HG02610 (cell line): Measurements from ENCODE around the gene C1orf198.

Experiments
- ATAC-seq: cut with Tn5 transposase; IDR thresholded peaks from one replicate; pipeline ENCODE4 v1.9.1; 2021; ENCODE audit warnings: mild to moderate bottlenecking, moderate library complexity; ENCODE audit not compliant: unreplicated experiment

The C1orf198 gene, protein sequence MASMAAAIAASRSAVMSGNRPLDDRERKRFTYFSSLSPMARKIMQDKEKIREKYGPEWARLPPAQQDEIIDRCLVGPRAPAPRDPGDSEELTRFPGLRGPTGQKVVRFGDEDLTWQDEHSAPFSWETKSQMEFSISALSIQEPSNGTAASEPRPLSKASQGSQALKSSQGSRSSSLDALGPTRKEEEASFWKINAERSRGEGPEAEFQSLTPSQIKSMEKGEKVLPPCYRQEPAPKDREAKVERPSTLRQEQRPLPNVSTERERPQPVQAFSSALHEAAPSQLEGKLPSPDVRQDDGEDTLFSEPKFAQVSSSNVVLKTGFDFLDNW

DNA sequence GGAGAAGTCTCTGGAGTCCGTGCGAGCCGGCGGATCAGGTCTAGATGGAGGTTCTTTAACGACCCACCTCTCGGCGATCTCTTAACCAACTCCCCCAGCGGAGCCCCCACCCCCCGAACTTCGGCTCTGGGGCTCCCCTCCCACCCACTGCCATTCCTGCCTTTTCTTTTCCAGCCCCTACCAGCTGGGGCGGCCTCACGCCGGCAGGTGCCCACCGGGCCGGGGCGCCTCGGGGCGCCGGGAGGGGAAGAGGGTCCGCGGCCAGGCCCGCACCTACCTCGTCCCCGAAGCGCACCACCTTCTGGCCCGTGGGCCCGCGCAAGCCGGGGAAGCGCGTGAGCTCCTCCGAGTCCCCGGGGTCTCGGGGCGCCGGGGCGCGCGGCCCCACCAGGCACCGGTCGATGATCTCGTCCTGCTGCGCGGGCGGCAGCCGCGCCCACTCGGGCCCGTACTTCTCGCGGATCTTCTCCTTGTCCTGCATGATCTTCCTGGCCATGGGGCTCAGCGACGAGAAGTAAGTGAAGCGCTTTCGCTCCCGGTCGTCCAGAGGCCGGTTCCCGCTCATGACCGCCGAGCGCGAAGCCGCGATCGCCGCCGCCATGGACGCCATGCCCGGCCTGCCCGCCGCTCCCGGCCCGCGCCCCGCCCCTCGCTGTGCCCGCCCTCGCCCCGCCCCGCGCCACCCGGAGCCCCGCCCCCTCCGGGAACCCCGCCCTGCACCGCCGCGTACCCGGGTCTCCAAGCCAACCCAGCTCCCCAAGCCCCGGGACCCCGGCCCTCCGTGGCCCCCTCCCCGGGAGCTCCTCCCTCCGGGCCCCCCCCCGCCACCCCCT is at the start of gene C1orf198:
C1orf198 (minus strand) TSS at position 619 of the 833 bp plus-strand sequence; CDS start at position 610, 9 bp downstream.
- peak; percentile 77 for ATAC-seq

DNA sequence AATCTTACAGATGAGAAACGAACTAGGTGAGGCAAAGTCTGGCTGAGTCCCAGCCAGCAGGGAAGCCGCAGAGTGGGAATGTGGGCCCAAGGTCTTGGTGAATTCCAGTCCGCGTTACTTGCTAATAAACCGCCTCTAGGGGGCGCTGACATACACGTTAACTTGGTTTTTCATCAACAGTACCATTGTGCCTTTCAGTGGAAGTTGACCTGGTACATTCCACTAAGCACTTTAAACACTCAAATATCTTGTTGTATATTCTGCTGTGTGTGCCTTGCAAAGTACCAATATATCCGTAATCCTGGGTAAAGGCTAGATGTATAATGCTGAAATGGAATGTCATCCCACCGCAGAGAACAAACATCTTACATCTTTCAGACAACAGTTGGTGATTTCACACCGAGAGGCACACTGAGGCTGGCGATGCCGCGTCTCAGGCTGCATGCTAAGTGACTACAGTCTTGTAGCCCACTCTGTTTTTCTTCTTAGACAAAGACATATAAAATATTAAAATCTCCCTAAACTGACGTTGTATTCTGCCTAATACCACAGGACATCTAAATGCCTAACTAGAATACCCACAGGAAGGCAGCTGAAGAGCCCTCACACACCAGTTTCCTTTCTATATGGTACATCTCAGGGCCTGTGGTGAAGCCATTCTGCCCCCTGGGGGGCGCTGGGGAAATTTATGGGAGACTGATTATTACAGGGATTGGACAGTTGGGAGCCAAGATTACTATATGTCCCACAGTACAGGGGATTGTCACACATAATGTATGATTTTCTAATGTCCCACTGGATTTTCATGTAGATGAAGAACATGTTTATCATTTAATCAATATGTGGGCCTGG is 49.2 kb upstream of the C1orf198 start:
- ATAC-seq = no peak

DNA sequence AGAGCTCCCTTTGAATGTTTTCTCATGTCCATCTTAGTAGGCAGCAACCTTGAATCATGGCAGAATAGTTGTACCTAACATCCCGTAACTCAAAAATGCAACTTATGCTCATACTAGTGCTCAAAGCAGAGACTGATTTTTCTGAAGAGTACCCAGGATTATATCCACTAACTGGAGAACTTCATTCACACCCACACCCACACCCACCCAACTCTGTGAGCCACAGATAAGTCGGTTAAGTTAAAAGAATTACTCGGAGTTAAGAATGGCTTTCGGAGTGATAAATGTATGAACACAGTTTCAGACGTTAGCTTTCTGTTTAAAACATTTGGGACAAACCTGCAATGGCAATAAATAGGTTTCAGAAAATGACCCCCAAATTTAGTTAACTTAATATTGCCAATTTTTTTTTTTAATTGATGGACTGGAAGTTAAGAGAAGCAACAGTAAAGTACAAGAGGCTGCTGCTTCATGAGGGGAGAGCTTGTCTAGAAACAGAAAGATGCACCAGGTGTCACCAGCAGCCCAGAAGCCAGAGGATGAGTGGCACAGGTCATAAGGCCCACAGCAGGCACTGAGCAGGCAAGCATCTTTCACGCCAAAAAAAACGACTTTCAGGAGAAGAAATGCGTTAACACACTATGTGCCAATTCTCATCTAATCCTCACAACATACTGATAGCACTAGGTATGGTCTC is 48.4 kb upstream of the C1orf198 start:
- no peak for ATAC-seq

DNA sequence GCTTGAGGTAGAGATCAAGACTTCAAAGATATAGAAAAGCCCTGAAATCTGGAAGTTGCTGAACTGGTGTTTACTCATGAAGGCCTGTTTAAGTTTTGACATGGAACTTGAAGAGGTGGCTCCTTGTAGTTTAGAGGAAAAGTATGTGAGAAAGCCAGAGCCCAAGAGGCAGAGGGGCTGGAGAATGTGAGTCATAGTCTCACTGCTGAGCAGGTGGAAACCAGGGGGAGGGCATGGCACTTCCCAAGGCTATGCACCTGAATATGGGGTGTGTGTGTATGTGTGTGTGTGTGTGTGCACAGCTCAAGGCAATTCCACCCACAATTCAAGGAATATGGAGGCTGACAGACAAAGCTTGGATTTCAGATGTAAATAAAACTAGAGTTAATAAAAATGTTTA is 46.8 kb upstream of the C1orf198 start:
- no peak for ATAC-seq

DNA sequence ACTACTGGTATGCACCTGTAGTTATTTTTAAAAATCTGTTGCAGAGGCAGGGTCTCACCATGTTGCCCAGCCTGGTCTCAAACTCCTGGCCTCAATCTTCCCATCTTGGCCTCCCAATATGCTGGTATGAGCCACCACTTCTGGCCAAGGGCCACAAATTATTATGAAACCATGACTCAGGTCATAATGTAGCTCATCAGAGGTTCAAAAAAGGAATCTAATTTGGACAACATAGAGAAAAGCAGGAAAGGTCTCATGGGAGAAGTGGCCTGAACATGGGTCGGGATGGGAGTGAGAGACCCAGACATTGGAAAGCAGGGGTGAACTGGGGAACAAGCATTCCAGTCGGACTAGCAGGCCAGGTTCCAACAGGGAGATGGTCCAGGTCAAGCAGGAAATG is 45.2 kb upstream of the C1orf198 start:
- no peak for ATAC-seq

DNA sequence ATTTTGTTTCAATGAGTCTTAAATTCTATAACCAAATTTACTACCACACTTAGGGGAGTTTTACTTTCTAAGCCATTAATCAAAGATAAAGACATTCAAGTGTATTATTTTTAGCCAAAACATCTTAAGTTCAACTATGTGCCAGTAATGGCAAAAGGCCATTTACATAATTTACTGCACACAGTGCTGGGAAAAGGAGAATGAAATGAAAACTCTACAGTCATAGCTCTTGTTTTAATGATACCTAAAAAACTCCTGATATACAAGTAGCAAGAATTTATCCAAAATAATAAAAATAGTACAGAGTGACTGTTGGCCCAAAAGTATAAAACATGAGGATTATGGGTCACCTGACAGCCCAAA is 42.4 kb upstream of the C1orf198 start:
- no peak for ATAC-seq

DNA sequence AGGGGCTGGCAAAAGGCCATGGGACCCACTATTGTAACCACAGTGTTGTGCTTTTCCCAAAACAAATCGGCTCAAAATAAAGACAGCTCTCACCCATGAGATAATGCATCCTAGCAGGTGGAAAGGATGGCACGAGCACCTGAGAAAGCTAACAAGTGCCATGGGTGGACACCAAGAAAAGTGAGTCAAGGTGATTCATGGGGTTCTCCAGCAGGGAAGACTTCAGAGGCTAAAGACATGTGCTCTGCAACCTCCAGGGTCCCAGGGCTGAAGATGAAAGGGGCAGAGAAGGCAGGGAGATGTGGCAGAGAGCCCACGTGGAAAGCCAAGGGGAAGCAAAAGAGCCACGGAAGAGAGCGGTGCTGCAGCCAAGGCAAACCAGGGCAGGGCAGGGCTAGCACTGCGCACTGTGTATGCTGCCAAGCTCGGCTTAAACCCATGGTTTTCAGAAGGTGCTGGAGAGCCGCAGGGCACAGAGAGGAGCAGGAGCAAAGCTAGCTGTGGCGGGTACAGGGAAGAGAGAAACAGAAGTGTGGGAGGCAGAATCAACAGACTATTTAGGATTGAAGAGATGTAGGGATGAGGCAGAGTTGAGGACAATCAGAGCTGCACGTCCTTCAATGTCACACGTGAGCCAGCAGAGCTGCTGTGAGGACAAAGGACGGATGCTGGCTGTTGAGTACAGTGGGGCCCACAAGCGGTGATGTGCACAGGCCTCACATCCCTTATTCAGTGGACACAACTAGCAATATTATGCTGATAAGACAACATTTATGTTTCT is 41.8 kb upstream of the C1orf198 start:
- no peak for ATAC-seq

DNA sequence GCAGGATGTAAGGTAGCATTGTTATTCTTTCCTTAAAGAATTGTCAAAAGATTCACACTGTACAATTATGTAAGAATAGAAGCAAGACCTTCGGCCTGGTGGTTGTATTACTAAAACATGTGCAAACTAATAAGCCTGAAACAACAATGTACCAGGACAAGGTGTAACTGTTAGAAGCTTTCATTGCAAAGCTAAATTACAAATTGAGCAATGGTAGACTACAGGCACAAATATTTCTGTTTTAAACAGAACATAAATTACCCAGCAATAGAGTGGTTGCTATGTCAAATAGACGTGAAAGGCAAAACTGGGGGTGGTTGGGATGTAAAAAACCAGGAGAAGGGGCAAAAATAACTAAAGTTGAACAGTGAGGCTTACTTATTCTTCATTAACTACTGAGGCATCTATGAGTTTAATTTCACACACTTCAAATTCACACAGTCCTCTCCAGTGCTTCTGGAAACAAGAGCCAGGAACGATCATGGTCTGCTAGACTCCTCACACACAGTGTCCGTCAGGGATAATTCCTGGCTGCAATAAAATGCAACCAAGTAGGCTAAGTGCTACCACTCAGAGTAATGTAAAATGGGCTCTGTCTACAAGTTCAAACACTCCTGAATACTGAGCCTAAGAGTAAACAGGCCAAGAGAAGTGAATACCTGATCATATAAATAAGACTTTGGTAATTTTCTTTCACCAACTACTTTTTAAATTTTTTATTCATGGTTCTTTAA is 39.3 kb upstream of the C1orf198 start:
- ATAC-seq = no peak

DNA sequence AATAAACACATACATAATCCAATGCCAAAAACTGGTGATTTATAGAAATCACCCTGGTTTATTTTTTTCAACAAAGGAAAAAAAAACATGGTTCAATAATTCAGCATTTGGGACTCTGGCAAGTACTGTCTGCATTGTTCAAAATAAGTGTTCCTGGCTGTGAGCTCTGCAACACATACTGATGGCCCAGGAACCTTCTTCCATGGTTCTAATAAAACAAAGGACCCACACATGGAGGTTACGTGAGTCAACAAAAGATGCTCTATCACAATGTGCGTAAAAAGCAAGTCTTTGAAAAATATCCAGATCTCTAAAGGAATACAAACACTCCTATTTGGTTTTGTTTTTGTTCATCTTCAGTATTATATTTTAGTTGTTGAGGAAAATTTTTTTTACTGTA is 37.9 kb upstream of the C1orf198 start:
- ATAC-seq = no peak

DNA sequence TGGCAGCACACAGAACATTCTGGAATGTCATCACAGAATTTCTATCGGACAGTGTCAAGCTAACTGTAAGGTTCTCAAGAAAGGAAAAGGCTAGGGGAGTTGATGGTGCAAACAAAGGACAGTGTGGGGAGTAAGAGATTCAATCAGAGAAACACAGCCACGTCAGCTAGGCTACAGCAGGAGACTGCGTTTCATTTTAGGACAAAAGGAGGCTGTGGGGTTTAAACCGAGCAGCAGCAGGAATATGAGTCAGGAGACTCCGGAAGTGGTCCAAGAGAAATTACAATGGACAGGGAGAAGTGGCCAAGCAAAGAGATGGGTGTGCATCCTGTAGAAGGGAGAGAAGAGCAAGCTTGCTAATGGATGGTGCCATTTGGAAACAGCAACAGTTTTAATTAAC is 37.4 kb upstream of the C1orf198 start:
- no peak for ATAC-seq

DNA sequence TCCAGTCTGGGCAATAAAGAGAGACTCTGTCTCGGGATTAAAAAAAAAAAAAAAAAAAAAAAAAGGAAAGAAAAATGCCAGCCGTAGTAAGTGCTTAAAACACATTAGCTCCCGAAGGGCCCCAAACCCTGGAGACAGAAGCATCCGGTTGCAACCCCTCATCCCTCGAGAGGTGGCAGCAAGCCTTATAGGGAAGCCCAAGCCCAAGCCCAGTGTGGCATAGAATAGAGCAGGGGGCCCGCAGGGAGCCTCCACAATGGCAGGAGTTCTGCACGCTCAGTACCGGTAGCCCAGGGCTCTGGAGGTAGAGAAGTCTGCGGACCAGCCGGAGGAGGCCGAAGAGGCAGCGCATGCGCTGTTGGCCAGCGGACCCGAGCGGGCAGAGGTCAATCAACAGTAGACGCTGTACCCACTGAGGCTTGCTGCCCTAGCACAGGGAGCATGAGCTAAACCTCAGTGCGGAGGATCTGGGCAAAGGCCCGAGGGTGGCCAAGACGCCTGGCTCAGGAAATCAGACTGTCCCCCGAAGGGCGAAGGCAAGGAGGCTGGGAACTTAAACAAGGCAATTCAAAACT is 34.1 kb upstream of the C1orf198 start:
- ATAC-seq = no peak

DNA sequence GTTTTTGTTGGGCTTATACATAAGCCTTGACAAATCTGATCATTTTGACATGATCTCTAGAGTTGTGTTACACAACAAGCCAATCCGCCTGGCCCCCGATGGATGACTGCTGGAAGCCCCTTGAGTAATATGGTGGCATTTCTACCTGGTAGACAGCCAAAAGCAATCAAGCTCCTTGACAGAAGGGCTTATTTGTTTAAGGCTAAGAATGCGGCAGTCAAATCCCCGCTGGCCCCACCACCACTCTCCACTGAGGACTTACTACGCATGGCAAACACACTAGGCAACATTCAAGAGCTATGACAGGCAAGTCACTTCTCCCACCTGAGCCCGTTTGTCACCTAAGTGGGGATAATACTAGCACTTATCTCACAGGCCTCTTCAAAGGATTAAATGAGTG is 33.4 kb upstream of the C1orf198 start:
- no peak for ATAC-seq

DNA sequence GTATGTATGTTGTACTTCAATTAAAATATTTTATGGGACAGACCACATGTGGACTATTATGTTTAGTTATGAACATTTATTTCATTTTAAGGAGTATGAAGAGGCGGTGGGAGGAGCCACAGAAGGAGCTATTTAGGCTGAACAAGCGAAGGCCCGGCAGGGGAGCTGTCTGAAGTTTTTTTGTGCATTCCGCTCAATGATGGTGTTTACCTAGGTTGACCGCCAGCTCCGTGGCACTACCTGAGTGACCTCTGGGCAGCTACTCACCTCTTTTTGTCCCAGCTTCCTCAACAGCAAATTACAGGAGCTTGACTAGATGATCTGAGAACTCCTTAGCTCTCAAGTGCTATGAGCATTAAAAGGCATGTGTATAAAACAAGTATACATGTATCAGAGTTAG is 32.7 kb upstream of the C1orf198 start:
- no peak for ATAC-seq

DNA sequence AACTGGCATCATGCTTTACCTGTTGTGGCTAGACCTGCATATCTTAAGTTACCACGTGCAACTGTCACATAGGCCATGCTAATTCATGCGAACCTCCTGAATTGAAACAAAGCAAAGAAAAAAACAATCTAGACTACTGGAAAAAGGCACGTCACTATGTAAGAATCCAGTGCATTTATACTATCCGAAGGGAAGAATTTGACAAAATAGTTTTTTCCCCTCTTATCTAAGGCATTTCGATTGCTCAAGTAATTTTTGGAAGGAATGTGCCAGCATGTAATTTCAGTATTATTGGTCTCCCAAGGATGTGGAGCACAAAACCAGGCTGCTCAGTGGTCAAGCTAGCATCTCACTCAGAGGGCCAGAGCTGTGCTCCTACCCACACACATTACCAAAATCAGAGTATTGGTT is 31.5 kb upstream of the C1orf198 start:
- ATAC-seq = no peak

DNA sequence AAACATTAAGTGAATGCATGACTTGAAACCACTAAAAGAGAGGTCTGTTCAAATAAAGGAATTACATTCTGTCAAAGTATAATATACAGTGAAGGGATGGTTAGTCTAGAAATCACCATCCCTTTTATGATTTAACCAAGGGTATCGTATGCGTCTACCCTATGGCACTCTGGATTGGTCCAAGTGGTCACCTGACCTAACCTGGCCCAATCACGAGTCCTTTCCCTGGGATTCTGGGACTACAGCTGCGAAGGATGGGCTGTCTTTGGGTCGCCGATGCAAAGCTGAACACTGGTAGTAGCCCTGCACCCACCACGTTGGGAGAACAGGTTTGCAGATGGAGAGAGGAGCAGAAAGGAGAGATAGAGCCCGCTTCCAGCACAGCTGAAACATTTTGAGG is 30.4 kb upstream of the C1orf198 start:
- ATAC-seq = no peak

DNA sequence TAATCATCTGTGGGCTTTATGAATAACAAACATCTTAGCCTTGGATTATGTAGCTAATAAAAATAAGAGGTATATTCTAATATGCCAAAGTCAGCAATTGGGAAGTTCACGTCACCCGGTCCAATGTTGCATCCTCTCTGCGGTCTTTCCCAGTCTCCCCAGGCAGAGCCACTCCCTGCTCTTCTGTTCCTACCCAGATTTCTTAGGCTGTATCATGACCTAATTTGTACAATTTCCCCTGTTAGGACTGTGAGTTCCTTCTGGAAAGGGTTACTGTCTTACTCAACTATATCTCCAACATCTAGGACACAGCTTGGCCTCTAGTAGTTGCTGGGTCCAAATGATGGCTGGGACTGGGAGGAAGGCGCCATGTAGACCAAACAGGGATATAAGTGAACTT is 29.8 kb upstream of the C1orf198 start:
- ATAC-seq = no peak

DNA sequence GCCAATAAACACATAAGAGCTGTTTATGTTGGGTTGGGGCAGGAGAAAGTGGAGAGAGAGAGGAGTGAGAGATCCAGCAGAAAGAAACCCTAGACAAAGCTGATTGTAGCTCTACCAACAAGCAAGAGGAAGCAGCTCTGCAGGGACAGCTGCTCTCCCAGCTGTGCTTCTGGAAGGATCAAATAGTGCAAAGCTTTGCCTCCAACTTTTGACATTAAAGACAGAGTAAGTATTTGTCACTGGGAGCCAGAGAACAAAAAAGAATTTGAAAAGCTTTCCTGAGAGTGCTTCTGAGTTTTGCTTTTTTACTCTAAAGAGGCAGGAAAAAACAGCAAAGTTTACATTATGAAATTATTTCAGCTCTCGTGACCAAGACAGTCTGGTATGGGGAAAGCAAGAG is 28.5 kb upstream of the C1orf198 start:
- no peak for ATAC-seq

DNA sequence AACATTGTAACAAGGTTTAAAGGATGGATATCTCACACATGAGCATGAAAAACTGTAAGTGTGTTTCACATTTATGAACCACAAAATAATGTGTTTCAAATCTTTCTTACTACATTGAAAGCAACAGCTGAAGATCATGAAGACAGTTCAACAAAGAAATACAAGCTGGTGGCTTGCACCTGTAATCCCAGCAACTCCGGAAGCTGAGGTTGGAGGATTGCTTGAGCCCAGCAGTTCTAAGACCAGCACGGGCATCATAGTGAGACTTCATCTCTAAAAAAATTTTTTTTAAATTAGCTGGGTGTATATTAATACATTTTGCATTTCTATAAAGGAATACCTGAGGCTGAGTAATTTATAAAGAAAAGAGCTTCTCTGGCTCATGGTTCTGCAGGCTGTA is 27.1 kb upstream of the C1orf198 start:
- no peak for ATAC-seq

DNA sequence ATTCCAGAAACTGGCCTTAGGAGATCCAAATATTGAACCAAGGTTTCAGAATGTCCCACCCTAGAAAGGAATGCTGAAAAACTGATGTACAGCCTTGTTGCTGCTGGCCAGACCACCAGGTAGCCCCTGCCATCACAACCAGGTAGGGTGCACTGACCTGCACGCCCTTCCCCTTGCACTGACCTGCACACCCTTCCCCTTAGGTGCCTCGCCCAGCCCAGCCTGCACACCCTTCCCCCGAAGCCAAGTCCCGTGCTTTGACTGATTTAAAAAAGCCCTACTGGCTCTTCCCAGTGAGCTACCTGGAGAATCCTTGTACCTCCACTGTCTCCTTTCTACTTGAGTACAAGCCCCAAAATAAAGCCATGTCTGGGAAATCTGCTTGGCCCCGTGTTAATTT is 26.3 kb upstream of the C1orf198 start:
- no peak for ATAC-seq
